PC-3 (cell line): ENCODE results near the gene SCUBE3.

Experiments
- EZH2 ChIP-seq: fragments of 300-600 bp; sonication (generic); IDR thresholded peaks from one replicate; pipeline ENCODE4 v1.6.1; 2017; ENCODE audit warnings: antibody characterized with exemption, mild to moderate bottlenecking, low read length; ENCODE audit not compliant: unreplicated experiment
- EZH2phosphoT487 ChIP-seq: fragments of 300-600 bp; sonication (generic); IDR thresholded peaks from 2 replicates; pipeline ENCODE4 v1.6.1; 2018; ENCODE audit warnings: mild to moderate bottlenecking, antibody characterized with exemption, low read length, borderline replicate concordance
- TF ChIP-seq, protein P1 (sequence below): fragments of 300-600 bp; sonication (generic); conservative IDR thresholded peaks from 2 replicates; pipeline ENCODE4 v1.5.1; 2017; ENCODE audit warnings: antibody characterized with exemption, low read depth, mild to moderate bottlenecking, low read length

DNA sequence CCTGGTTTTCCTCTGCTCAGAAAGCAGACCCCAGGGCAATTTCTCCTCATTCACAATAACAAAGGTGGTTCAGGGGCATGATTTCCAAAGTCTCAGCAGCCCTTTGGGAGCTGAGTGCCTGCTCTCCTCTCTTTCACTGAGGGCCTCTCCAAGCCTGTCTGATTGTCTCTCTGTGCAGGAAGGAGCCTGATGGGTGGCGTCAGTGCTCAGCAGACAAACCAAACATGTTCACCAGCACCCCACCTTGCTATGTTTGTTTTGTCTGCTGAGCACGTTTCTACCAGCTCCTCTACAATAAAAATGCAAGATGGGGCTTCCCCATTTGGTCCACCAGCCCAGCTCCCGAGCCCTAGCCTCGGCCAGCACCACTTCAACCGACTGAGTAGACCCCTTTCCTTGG, 47.2 kb upstream of the SCUBE3 start:
- TF ChIP-seq, protein P1, sequence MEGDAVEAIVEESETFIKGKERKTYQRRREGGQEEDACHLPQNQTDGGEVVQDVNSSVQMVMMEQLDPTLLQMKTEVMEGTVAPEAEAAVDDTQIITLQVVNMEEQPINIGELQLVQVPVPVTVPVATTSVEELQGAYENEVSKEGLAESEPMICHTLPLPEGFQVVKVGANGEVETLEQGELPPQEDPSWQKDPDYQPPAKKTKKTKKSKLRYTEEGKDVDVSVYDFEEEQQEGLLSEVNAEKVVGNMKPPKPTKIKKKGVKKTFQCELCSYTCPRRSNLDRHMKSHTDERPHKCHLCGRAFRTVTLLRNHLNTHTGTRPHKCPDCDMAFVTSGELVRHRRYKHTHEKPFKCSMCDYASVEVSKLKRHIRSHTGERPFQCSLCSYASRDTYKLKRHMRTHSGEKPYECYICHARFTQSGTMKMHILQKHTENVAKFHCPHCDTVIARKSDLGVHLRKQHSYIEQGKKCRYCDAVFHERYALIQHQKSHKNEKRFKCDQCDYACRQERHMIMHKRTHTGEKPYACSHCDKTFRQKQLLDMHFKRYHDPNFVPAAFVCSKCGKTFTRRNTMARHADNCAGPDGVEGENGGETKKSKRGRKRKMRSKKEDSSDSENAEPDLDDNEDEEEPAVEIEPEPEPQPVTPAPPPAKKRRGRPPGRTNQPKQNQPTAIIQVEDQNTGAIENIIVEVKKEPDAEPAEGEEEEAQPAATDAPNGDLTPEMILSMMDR: no peak
- TF ChIP-seq EZH2 (no peak), EZH2phosphoT487 (no peak)
